Immature natural killer cell (primary cell): ENCODE results near the gene ZIC5. TPM values are rescaled to one million over a fixed set of nuclear protein-coding genes. Genes with fewer than 3 reads are reported as not detected.

Source experiments
- DNase-seq, 3 donors: peaks; one replicate each; pipeline ENCODE4 v3.0.0; 2022; ENCODE audit warnings: mixed read lengths in 1 of 3
- H3K27ac Mint-ChIP-seq, 6 donors: one replicate each; pipeline ENCODE4 v1.8.0; 2020; ENCODE audit warnings: mixed read lengths in 6 of 6, mild to moderate bottlenecking in 5 of 6, inconsistent platforms in 4 of 6, moderate library complexity in 3 of 6
- H3K27me3 Mint-ChIP-seq, 3 donors: one replicate each; pipeline ENCODE4 v1.8.0; 2020 to 2021; ENCODE audit warnings: low read depth in 3 of 3, mild to moderate bottlenecking in 3 of 3, mixed read lengths in 3 of 3, moderate library complexity in 3 of 3, inconsistent platforms in 1 of 3
- H3K36me3 Mint-ChIP-seq, 3 donors: one replicate each; pipeline ENCODE4 v1.8.0; 2020; ENCODE audit warnings: mixed read lengths in 3 of 3, inconsistent platforms in 2 of 3, mild to moderate bottlenecking in 2 of 3
- H3K4me1 Mint-ChIP-seq, 2 donors: one replicate each; pipeline ENCODE4 v1.8.0; 2020; ENCODE audit warnings: inconsistent platforms in 2 of 2, mild to moderate bottlenecking in 2 of 2, mixed read lengths in 2 of 2, moderate library complexity in 1 of 2
- H3K4me3 Mint-ChIP-seq, 5 donors: one replicate each; pipeline ENCODE4 v1.8.0; 2020; ENCODE audit warnings: mild to moderate bottlenecking in 5 of 5, mixed read lengths in 5 of 5, inconsistent platforms in 3 of 5, moderate library complexity in 3 of 5
- H3K9me3 Mint-ChIP-seq, 6 donors: one replicate each; pipeline ENCODE4 v1.8.0; 2020; ENCODE audit warnings: mild to moderate bottlenecking in 6 of 6, mixed read lengths in 6 of 6, inconsistent platforms in 4 of 6, moderate library complexity in 3 of 6
- polyA plus RNA-seq, 3 donors: library from polyadenylated mRNA; unstranded; fragments of 300-500 nt; fragmentation: Illumina TruSeq; gene quantifications; one replicate each; pipeline ENCODE4 v1.2.3, GENCODE V29; 2021

ZIC5 gene
- polyA plus RNA-seq, 3 donors from 2014 or later: not detected

GRCh38 chr13:99977912-99978798 is 6.6 kb upstream of the ZIC5 start:
- peaks cover 8 to 40% (median 14%) of the 10 kb centered on the region in 6 donors for H3K9me3 Mint-ChIP-seq
- H3K27ac Mint-ChIP-seq: no peak overlapping the region
- H3K27me3 Mint-ChIP-seq: peaks cover 54 to 71% (median 66%) of the 10 kb centered on the region in 3 donors
- peaks cover 0 to 9% (median 4%) of the 10 kb centered on the region in 3 donors for H3K36me3 Mint-ChIP-seq
- H3K4me3 Mint-ChIP-seq: peak overlapping the region in 2 of 5 donors; percentile 13 to 47
- H3K4me1 Mint-ChIP-seq: peaks cover 8 to 17% of the 10 kb centered on the region in 2 donors
- no peak for DNase-seq

GRCh38 chr13:99977334-99977911 is 5.9 kb upstream of the ZIC5 start:
- peaks cover 10 to 48% (median 18%) of the 10 kb centered on the region in 6 donors for H3K9me3 Mint-ChIP-seq
- H3K4me1 Mint-ChIP-seq: peaks cover 2 to 10% of the 10 kb centered on the region in 2 donors
- H3K36me3 Mint-ChIP-seq: peaks cover 0 to 11% (median 4%) of the 10 kb centered on the region in 3 donors
- no peak for DNase-seq
- H3K4me3 Mint-ChIP-seq: peak overlapping the region in 1 of 5 donors; percentile 13
- no peak overlapping the region for H3K27ac Mint-ChIP-seq
- H3K27me3 Mint-ChIP-seq: peaks cover 53 to 71% (median 66%) of the 10 kb centered on the region in 3 donors

- H3K4me3 Mint-ChIP-seq: no peak overlapping the region
- peaks cover 5 to 9% of the 10 kb centered on the region in 2 donors for H3K4me1 Mint-ChIP-seq
- DNase-seq: no peak
- peaks cover 0 to 15% (median 4%) of the 10 kb centered on the region in 3 donors for H3K36me3 Mint-ChIP-seq
- peaks cover 58 to 76% (median 74%) of the 10 kb centered on the region in 3 donors for H3K27me3 Mint-ChIP-seq
- peaks cover 13 to 52% (median 22%) of the 10 kb centered on the region in 6 donors for H3K9me3 Mint-ChIP-seq
- H3K27ac Mint-ChIP-seq: no peak overlapping the region
These were observed 5.0 kb upstream of the ZIC5 start for GRCh38 chr13:99976575-99976974.

- Mint-ChIP-seq H3K27me3 (peaks cover 56 to 79% (median 77%) of the 10 kb centered on the region in 3 donors), H3K27ac (no peak overlapping the region), H3K9me3 (peaks cover 13 to 52% (median 22%) of the 10 kb centered on the region in 6 donors), H3K36me3 (peaks cover 0 to 15% (median 4%) of the 10 kb centered on the region in 3 donors), H3K4me1 (peaks cover 7 to 9% of the 10 kb centered on the region in 2 donors), H3K4me3 (peak overlapping the region in 1 of 5 donors; percentile 53)
- no peak for DNase-seq
These were observed 4.1 kb upstream of the ZIC5 start for GRCh38 chr13:99975626-99976025.

- no peak for DNase-seq
- H3K4me3 Mint-ChIP-seq: peak overlapping the region in 1 of 5 donors; percentile 27
- peaks cover 0 to 15% (median 4%) of the 10 kb centered on the region in 3 donors for H3K36me3 Mint-ChIP-seq
- peaks cover 13 to 52% (median 22%) of the 10 kb centered on the region in 6 donors for H3K9me3 Mint-ChIP-seq
- no peak overlapping the region for H3K27ac Mint-ChIP-seq
- H3K4me1 Mint-ChIP-seq: peaks cover 8 to 10% of the 10 kb centered on the region in 2 donors
- H3K27me3 Mint-ChIP-seq: peaks cover 57 to 80% (median 78%) of the 10 kb centered on the region in 3 donors
These were observed 3.5 kb upstream of the ZIC5 start for GRCh38 chr13:99974939-99975561.

GRCh38 chr13:99974296-99974938 is 2.9 kb upstream of the ZIC5 start:
- peaks cover 0 to 15% (median 4%) of the 10 kb centered on the region in 3 donors for H3K36me3 Mint-ChIP-seq
- peaks cover 15 to 52% (median 22%) of the 10 kb centered on the region in 6 donors for H3K9me3 Mint-ChIP-seq
- peaks cover 62 to 83% (median 80%) of the 10 kb centered on the region in 3 donors for H3K27me3 Mint-ChIP-seq
- DNase-seq: no peak
- peaks cover 11 to 17% of the 10 kb centered on the region in 2 donors for H3K4me1 Mint-ChIP-seq
- H3K4me3 Mint-ChIP-seq: no peak overlapping the region
- H3K27ac Mint-ChIP-seq: peak overlapping the region in 1 of 6 donors; percentile 43

GRCh38 chr13:99973808-99974185 is 2.2 kb upstream of the ZIC5 start:
- Mint-ChIP-seq H3K27ac (peak overlapping the region in 1 of 6 donors; percentile 21), H3K36me3 (peaks cover 0 to 15% (median 7%) of the 10 kb centered on the region in 3 donors), H3K27me3 (peaks cover 66 to 83% (median 81%) of the 10 kb centered on the region in 3 donors), H3K9me3 (peaks cover 15 to 52% (median 24%) of the 10 kb centered on the region in 6 donors), H3K4me1 (peaks cover 14 to 20% of the 10 kb centered on the region in 2 donors), H3K4me3 (peak overlapping the region in 1 of 5 donors; percentile 12)
- DNase-seq: no peak

- DNase-seq: no peak
- peaks cover 0 to 15% (median 7%) of the 10 kb centered on the region in 3 donors for H3K36me3 Mint-ChIP-seq
These were observed 1.7 kb upstream of the ZIC5 start for GRCh38 chr13:99973163-99973807.

GRCh38 chr13:99972190-99972731 is 694 bp upstream of the ZIC5 start:
- H3K9me3 Mint-ChIP-seq: peaks cover 14 to 49% (median 24%) of the 10 kb centered on the region in 6 donors
- H3K36me3 Mint-ChIP-seq: peaks cover 0 to 14% (median 7%) of the 10 kb centered on the region in 3 donors
- H3K4me1 Mint-ChIP-seq: peaks cover 16 to 20% of the 10 kb centered on the region in 2 donors
- peaks cover 59 to 79% (median 74%) of the 10 kb centered on the region in 3 donors for H3K27me3 Mint-ChIP-seq
- no peak for DNase-seq
- H3K4me3 Mint-ChIP-seq: peak overlapping the region; percentile 35 to 68 (median 55)
- peak overlapping the region in 2 of 6 donors; percentile 49 to 74 for H3K27ac Mint-ChIP-seq

More at GRCh38 chr13:99973163-99973807, 1.7 kb upstream of the ZIC5 start:
- Mint-ChIP-seq H3K4me3 (peak overlapping the region in 2 of 5 donors; percentile 6 to 12), H3K27ac (peak overlapping the region in 1 of 6 donors; percentile 21), H3K4me1 (peaks cover 14 to 15% of the 10 kb centered on the region in 2 donors), H3K27me3 (peaks cover 62 to 82% (median 76%) of the 10 kb centered on the region in 3 donors), H3K9me3 (peaks cover 15 to 52% (median 24%) of the 10 kb centered on the region in 6 donors)

- peaks cover 10 to 36% (median 19%) of the 10 kb centered on the region in 6 donors for H3K9me3 Mint-ChIP-seq
- peaks cover 58 to 73% (median 72%) of the 10 kb centered on the region in 3 donors for H3K27me3 Mint-ChIP-seq
- no peak for DNase-seq
- peak overlapping the region in 1 of 6 donors; percentile 74 for H3K27ac Mint-ChIP-seq
- peaks cover 0 to 14% (median 7%) of the 10 kb centered on the region in 3 donors for H3K36me3 Mint-ChIP-seq
- peak overlapping the region; percentile 53 to 75 (median 58) for H3K4me3 Mint-ChIP-seq
- peaks cover 16 to 20% of the 10 kb centered on the region in 2 donors for H3K4me1 Mint-ChIP-seq
These were observed 654 bp downstream of the ZIC5 start for GRCh38 chr13:99970651-99971575.

- H3K4me3 Mint-ChIP-seq: peak overlapping the region; percentile 76 to 92 (median 82)
- peak overlapping the region in 5 of 6 donors; percentile 39 to 67 (median 62) for H3K27ac Mint-ChIP-seq
- peaks cover 55 to 72% (median 69%) of the 10 kb centered on the region in 3 donors for H3K27me3 Mint-ChIP-seq
- DNase-seq: peak in 2 of 3 donors; percentile 36 to 42
- peaks cover 0 to 14% (median 7%) of the 10 kb centered on the region in 3 donors for H3K36me3 Mint-ChIP-seq
- H3K9me3 Mint-ChIP-seq: peaks cover 9 to 30% (median 19%) of the 10 kb centered on the region in 6 donors
- peaks cover 16 to 20% of the 10 kb centered on the region in 2 donors for H3K4me1 Mint-ChIP-seq
These were observed 1.5 kb downstream of the ZIC5 start for GRCh38 chr13:99969919-99970650.
